A673 (cell line): Measurements from ENCODE around the gene CIT.

Experiments
- EZH2 ChIP-seq: fragments of 200-600 bp; sonication (generic); IDR thresholded peaks from 2 replicates; pipeline ENCODE4 v1.6.1; 2017; ENCODE audit warnings: borderline replicate concordance, low read depth, mild to moderate bottlenecking, mixed read lengths, antibody characterized with exemption, low read length; ENCODE audit not compliant: poor library complexity, severe bottlenecking
- TF ChIP-seq, protein P1 (sequence below): fragments of 300-800, 200-600 bp; sonication (generic); conservative IDR thresholded peaks from 2 replicates; pipeline ENCODE4 v1.5.1; 2017; ENCODE audit warnings: low read depth, mild to moderate bottlenecking, antibody characterized with exemption, low read length, moderate library complexity, mixed read lengths

- no peak for TF ChIP-seq EZH2
- TF ChIP-seq, protein P1, sequence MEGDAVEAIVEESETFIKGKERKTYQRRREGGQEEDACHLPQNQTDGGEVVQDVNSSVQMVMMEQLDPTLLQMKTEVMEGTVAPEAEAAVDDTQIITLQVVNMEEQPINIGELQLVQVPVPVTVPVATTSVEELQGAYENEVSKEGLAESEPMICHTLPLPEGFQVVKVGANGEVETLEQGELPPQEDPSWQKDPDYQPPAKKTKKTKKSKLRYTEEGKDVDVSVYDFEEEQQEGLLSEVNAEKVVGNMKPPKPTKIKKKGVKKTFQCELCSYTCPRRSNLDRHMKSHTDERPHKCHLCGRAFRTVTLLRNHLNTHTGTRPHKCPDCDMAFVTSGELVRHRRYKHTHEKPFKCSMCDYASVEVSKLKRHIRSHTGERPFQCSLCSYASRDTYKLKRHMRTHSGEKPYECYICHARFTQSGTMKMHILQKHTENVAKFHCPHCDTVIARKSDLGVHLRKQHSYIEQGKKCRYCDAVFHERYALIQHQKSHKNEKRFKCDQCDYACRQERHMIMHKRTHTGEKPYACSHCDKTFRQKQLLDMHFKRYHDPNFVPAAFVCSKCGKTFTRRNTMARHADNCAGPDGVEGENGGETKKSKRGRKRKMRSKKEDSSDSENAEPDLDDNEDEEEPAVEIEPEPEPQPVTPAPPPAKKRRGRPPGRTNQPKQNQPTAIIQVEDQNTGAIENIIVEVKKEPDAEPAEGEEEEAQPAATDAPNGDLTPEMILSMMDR: no peak
Measured at GRCh38 chr12:119689935-119690500, 187.1 kb downstream of the CIT start.
